Muscle of leg (tissue), 11 donors: Measurements from ENCODE around the gene UNK. TPM values are rescaled to one million over a fixed set of nuclear protein-coding genes. Genes with fewer than 3 reads are reported as not detected.
"Not testable (repeated sequence)": the region's sequence is repeated elsewhere in the genome, so short reads cannot be mapped to it uniquely, and the experiment has no call there.

Experiments
- DNase-seq: peaks from one replicate; pipeline ENCODE4 v3.0.0; 2013
- H3K27ac ChIP-seq: one replicate; pipeline ENCODE4 v1.5.1; 2013; ENCODE audit warnings: mild to moderate bottlenecking, low read length, control low read depth
- H3K27me3 ChIP-seq: one replicate; pipeline ENCODE4 v1.6.1; 2013; ENCODE audit warnings: low read length; ENCODE audit not compliant: control insufficient read depth, insufficient read depth
- H3K36me3 ChIP-seq: one replicate; pipeline ENCODE4 v1.6.1; 2013; ENCODE audit warnings: low read length; ENCODE audit not compliant: control insufficient read depth, insufficient read depth
- H3K4me1 ChIP-seq: one replicate; pipeline ENCODE4 v1.6.1; 2013; ENCODE audit warnings: low read length; ENCODE audit not compliant: control insufficient read depth, insufficient read depth
- H3K4me3 ChIP-seq: one replicate; pipeline ENCODE4 v1.5.1; 2013; ENCODE audit warnings: low read length, control low read depth
- H3K9me3 ChIP-seq: replicated peaks from 2 replicates; pipeline ENCODE4 v1.6.1; 2013; ENCODE audit warnings: low read depth, low read length; ENCODE audit not compliant: control insufficient read depth
- WGBS: methylation state at CpG from one replicate; pipeline ENCODE4 v1.1.5; 2013; ENCODE audit warnings: missing lambda C conversion rate; ENCODE audit not compliant: insufficient coverage; 5-methylcytosine and 5-hydroxymethylcytosine counted together
- polyA plus RNA-seq, 8 donors: library from polyadenylated mRNA; unstranded; fragments of 120-200 nt; gene quantifications; one replicate each; pipeline versions ENCODE4 v1.2.1 to v1.2.3, GENCODE V29; 2013; ENCODE audit warnings: inconsistent platforms in 1 of 8, low replicate concordance in 1 of 8; ENCODE audit not compliant: insufficient read length in 8 of 8, insufficient read depth in 1 of 8
- total RNA-seq: library from RNA; stranded (reverse); fragments of 120-200 nt; gene quantifications from one replicate; pipeline ENCODE4 v1.2.4, GENCODE V29; 2013

UNK gene
- total and polyA plus RNA-seq, 9 donors, result 18.6 to 33.8 (median 29.0) TPM

DNA sequence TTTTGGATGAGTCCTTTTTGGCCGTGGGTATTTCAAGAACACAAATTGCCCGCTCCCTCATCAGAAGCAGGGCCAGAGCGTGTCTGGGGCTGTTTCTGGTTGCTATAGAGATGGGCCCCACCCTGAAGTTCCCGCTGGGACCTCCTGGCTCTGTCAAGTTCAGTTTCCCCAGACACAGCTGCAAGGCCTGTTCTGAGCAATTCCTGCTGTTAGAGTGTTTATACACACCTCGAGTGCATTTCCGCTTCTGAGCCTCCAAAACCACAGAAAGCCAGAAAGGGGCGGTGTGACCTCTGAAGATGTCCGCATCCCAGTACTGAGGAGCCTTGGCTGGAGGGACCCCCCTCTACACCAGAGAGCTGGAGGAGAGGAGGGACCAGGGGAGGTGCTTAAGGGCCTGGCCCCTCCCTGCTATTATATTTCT lies 79.9 kb downstream of the UNK start:
- no peaks in the 10 kb centered on the region for H3K27me3 ChIP-seq
- H3K9me3 ChIP-seq, result no peaks in the 10 kb centered on the region
- no peak overlapping the region for H3K4me3 ChIP-seq
- DNase-seq, result peak; percentile 95
- H3K27ac ChIP-seq, result peak overlapping the region; percentile 94
- 0% methylated on average over 4 of the region's 8 CpGs for WGBS
- H3K4me1 ChIP-seq, result peaks cover 21% of the 10 kb centered on the region
- no peaks in the 10 kb centered on the region for H3K36me3 ChIP-seq

DNA sequence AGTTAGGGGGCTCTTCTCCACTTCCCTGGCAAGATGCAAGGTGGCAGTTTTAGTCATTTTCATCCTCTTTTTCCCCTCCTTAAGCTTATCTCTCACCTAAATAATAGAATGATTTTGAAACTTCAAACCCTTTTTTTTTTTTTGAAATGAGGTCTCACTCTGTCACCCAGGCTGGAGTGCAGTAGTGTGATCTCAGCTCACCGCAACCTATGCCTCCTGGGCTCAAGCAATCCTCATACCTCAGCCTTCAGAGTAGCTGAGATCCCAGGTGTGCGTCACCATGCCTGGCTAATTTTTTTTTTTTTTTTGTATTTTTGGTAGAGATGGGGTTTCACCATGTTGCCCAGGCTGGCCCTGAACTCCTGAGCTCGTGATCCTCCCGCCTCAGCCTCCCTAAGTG lies 80.3 kb downstream of the UNK start:
- not testable (repeated sequence) for DNase-seq, H3K9me3 ChIP-seq, H3K36me3 ChIP-seq, H3K27me3 ChIP-seq, H3K4me3 ChIP-seq
- peak overlapping the region; percentile 94 for H3K27ac ChIP-seq
- H3K4me1 ChIP-seq, result peaks cover 25% of the 10 kb centered on the region
- 51% methylated on average over 2 of the region's 4 CpGs for WGBS

DNA sequence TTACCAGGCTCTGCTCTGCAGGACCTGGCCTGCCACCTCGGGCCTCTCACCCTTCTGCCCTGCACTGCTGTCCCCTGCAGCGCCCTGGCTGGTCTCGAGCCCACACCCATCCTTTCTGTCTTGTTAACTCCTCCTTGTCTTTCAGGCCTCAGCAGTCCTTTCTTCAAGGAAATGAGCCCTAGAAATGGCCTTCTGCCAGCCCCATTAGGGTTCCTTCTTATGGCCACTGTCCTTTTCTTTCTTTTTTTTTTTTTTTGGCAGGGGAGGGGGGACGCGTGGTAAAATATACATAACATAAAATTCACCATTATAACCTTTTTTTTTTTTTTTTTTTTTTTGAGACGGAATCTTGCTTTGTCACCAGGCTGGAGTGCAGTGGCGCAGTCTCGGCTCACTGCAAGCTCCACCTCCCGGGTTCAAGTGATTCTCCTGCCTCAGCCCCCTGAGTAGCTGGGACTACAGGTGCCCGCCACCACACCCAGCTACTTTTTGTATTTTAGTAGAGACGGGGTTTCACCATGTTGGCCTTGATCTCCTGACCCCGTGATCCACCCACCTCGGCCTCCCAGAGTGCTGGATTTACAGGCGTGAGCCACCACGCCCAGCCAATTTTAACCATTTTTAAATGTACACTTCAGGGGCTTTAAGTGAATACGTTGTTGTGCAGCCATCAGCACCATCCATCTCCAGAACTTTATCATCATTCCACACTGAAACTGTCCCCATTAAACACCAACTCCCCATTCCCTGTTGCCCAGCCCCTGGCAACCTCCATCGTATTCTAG lies 81.0 kb downstream of the UNK start:
- not testable (repeated sequence) for H3K36me3 ChIP-seq, H3K9me3 ChIP-seq, H3K27me3 ChIP-seq, DNase-seq, H3K4me3 ChIP-seq
- 68% methylated on average over 11 of the region's 17 CpGs for whole genome bisulfite sequencing
- Histone ChIP-seq H3K27ac (peak overlapping the region; percentile 94), H3K4me1 (peaks cover 31% of the 10 kb centered on the region)

DNA sequence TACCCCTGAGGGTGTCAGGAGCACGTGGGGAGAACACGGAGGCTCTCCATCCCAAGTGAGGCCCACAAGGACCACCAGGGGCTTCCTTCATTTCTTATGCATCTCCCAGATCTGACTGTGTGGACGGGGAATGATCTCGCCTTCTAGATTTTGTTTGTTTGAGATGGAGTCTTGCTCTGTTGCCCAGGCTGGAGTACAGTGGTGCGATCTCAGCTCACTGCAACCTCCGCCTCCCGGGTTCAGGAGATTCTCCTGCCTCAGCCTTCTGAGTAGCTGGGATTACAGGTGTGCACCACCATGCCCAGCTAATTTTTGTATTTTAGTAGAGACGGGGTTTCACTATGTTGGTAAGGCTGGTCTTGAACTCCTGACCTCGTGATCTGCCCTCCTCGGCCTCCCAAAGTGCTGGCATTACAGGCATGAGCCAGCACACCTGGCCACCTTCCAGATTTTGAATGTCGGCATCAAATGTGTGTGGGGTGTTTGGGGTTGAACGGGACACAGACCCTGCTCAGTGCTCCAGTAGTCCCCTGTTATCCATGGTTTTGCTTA lies 84.2 kb downstream of the UNK start:
- 81% methylated on average over 5 of the region's 12 CpGs for WGBS
- Histone ChIP-seq H3K4me1 (peaks cover 51% of the 10 kb centered on the region), H3K27ac (peak overlapping the region; percentile 93)
- DNase-seq, H3K9me3 ChIP-seq, H3K4me3 ChIP-seq, H3K27me3 ChIP-seq, H3K36me3 ChIP-seq: not testable (repeated sequence)

DNA sequence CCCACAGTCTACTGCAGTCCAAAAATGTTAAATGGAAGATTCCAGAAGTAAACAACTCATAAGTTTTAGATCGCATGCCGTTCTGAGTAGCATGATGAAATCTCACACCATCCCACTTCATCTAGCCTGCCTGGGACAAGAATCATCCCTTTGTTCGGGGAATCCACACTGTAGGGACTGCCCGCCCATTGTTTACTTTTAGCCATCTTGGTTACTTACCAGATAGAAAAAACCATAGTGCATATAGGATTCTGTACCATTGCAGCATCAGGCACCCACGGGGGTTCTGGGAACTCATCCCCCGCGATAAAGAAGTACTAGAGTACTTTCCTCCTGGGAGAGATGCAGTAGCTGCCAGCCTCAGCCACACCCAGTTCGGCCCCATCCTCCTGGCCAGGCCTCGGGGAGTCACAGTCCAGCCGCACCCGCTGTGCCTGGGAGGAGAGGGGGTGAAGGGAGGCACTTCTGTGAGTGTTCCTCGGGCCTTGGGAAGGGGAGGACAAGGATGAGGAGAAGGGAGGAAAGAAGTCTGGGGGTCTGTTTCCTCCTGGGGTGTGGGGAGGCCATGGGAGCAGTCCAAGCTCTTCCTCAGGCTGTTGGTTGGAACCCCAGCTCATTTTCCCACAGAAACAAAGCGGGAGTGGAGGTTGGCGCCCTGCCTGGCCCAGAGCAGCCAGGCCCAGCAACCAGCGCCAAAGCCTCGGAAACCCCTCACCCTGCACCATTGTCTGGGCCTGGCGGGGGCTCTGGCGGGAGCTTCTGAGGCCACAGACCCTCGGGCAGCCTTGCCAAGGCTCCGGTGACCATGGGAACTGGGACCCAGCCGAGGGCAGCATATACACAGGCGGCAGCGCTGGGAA lies 84.9 kb downstream of the UNK start:
- Histone ChIP-seq H3K36me3 (peaks cover 11% of the 10 kb centered on the region), H3K27me3 (no peaks in the 10 kb centered on the region), H3K4me1 (peaks cover 46% of the 10 kb centered on the region), H3K4me3 (no peak overlapping the region), H3K27ac (peak overlapping the region; percentile 93), H3K9me3 (no peaks in the 10 kb centered on the region)
- DNase-seq, result peak; percentile 69
- 32% methylated on average over 11 of the region's 23 CpGs for WGBS

DNA sequence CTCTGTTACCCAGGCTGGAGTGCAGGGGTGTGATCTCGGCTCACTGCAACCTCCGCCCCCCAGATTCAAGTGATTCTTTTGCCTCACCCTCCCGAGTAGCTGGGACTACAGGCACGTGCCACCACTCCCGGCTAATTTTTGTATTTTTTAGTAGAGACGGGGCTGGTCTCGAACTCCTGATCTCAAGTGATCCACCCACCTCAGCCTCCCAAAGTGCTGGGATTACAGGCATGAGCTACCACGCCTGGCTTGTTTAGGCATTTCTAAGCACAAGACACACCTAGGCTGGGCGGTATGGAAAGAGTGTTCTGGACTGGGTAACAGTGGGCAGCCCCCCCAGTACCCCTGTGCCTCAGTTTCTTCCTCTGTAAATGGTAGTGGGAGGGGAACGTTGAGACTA lies 85.6 kb downstream of the UNK start:
- H3K27me3 ChIP-seq, H3K9me3 ChIP-seq, DNase-seq, H3K4me3 ChIP-seq: not testable (repeated sequence)
- Histone ChIP-seq H3K36me3 (peaks cover 18% of the 10 kb centered on the region), H3K4me1 (peaks cover 45% of the 10 kb centered on the region), H3K27ac (peak overlapping the region; percentile 93)
- WGBS, result no CpG with 5 or more reads among the region's 10 CpGs

DNA sequence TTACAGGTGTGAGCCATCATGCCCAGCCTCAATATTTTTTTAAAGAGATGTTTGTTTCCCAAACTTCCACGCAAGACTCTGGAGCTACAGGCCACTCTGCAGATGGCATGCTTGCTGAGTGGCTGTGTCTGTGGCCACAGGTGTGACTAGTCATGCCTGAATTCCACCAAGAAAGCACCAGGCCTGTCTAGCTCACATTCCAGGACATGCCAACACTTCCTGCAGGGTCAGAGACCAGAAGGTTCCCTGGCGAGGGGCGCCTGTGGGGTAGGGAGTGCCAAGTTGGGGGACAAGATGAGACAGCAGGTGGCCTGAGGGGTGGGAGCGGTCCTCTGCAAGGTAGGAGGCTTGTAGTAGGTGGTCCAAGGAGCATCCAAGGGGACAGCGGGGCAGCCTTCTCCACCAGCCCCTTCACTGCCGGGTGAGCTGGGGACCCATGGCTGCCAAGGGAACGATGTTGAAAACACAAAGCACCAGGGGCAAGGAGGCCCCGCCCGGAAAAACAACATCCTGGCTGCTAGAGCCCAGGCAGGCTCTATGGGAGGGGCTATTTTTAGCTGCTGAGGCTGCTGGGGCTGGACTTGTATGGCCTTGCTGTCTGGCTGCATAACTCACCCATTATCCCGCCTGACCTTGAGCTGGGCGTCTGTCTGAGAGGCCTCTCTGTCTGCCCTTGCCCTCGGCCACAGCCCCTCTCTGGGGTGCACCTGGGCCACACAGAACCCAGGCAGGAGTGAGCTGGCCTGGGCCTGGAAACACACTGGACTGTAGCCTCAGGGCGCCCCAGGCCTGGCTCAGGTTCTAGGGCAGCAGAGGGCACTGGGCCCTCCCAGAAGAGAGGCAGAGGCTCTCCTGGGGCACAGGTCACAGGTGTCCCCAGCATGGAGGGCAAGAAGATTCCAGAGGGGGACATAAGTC lies 88.1 kb downstream of the UNK start:
- DNase-seq, result peak; percentile 86
- peak overlapping the region; percentile 76 for H3K27ac ChIP-seq
- H3K27me3 ChIP-seq, result no peaks in the 10 kb centered on the region
- H3K36me3 ChIP-seq, result peaks cover 35% of the 10 kb centered on the region
- WGBS, result 41% methylated on average over 10 of the region's 13 CpGs
- peaks cover 67% of the 10 kb centered on the region for H3K4me1 ChIP-seq
- no peaks in the 10 kb centered on the region for H3K9me3 ChIP-seq
- no peak overlapping the region for H3K4me3 ChIP-seq

DNA sequence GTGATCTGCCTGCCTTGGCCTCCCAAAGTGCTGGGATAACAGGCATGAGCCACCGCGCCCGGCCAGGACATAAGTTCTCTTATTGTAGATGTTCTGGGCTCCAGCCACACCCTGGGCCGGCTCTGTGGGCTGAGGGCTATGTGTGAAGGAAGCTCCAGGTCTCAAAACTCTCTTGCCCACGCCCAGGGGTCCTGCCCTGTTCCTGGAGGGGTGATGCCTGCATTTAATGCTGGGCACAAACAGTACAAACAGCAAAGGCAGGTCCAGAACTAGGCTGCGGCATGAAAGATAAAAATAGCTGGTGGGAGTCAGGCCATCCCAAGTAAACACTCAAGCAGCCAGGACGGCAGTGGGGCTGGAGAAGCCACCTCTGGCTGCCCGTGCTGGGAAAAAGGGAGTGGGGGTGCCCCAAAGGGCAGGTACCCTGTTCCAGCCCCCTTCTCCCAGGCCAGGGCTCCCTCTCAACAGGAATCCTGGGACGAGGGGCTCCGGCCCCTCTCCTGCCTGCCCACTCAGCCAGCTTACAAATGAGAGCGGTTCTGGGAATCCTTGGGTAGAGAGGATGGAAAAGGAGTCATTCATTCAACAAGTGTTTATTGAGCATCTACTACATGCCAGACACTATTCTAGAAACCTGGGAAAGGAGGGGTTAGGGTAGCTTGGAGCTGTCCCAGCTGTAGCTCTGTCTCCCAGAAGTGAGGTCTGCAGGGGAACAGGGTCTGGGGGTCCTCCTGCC lies 89.1 kb downstream of the UNK start:
- 80% methylated on average over 6 of the region's 11 CpGs for WGBS
- Histone ChIP-seq H3K4me3 (no peak overlapping the region), H3K27ac (peak overlapping the region; percentile 76), H3K36me3 (peaks cover 35% of the 10 kb centered on the region), H3K4me1 (peaks cover 70% of the 10 kb centered on the region), H3K9me3 (no peaks in the 10 kb centered on the region), H3K27me3 (no peaks in the 10 kb centered on the region)
- peak; percentile 16 for DNase-seq
